ENCODE measurements around the gene MCAM.

- no peak; the same call in 1 of the 2 replicates for TF ChIP-seq SP1 (CRISPR knock-in tag; conservative IDR thresholded peaks at IDR 0.05)
- peak; percentile 88 for TF ChIP-seq USF2 (CRISPR knock-in tag; IDR thresholded peaks at IDR 0.05)
- no peak for TF ChIP-seq AFF4 (CRISPR knock-in tag; IDR thresholded peaks at IDR 0.05; ENCODE audit: borderline replicate concordance)
- no peak for TF ChIP-seq JUN (CRISPR knock-in tag; IDR thresholded peaks at IDR 0.05)
- TF ChIP-seq ZBTB21 (CRISPR knock-in tag; IDR thresholded peaks at IDR 0.05; ENCODE audit: borderline replicate concordance): no peak
- no peak for TF ChIP-seq CTCF (IDR thresholded peaks at IDR 0.05)
- no peak for TF ChIP-seq ZBTB43 (CRISPR knock-in tag; IDR thresholded peaks at IDR 0.05)
- no peak for TF ChIP-seq EMX1 (CRISPR knock-in tag; IDR thresholded peaks at IDR 0.05)
- no peak for TF ChIP-seq KAT7 (CRISPR knock-in tag; IDR thresholded peaks at IDR 0.05; ENCODE audit: borderline replicate concordance)
- TF ChIP-seq FOXJ3 (CRISPR knock-in tag; IDR thresholded peaks at IDR 0.05; ENCODE audit: borderline replicate concordance): no peak
- no peak for TF ChIP-seq FOXP4 (CRISPR knock-in tag; IDR thresholded peaks at IDR 0.05)
- TF ChIP-seq ZNF138 (CRISPR knock-in tag; conservative IDR thresholded peaks at IDR 0.05): no peak
- no peak for TF ChIP-seq PREB (CRISPR knock-in tag; IDR thresholded peaks at IDR 0.05; ENCODE audit: borderline replicate concordance)
- no peak for TF ChIP-seq ZNF281 (CRISPR knock-in tag; IDR thresholded peaks at IDR 0.05)
These were observed 20.8 kb upstream of the MCAM start for GRCh38 chr11:119337581-119338317.

Data from WTC11 (cell line).